Prostate gland (tissue), 1 donor: ENCODE measurements around the gene NOP16.

Experiments
- POLR2A ChIP-seq: fragments of 450-650 bp; IDR thresholded peaks from one replicate; pipeline ENCODE4 v1.6.1; 2016; ENCODE audit warnings: antibody characterized with exemption, mild to moderate bottlenecking
- POLR2AphosphoS5 ChIP-seq: sonication (generic); formaldehyde crosslinking; IDR thresholded peaks from one replicate; pipeline ENCODE4 v1.6.1; 2017; ENCODE audit warnings: antibody characterized with exemption

DNA sequence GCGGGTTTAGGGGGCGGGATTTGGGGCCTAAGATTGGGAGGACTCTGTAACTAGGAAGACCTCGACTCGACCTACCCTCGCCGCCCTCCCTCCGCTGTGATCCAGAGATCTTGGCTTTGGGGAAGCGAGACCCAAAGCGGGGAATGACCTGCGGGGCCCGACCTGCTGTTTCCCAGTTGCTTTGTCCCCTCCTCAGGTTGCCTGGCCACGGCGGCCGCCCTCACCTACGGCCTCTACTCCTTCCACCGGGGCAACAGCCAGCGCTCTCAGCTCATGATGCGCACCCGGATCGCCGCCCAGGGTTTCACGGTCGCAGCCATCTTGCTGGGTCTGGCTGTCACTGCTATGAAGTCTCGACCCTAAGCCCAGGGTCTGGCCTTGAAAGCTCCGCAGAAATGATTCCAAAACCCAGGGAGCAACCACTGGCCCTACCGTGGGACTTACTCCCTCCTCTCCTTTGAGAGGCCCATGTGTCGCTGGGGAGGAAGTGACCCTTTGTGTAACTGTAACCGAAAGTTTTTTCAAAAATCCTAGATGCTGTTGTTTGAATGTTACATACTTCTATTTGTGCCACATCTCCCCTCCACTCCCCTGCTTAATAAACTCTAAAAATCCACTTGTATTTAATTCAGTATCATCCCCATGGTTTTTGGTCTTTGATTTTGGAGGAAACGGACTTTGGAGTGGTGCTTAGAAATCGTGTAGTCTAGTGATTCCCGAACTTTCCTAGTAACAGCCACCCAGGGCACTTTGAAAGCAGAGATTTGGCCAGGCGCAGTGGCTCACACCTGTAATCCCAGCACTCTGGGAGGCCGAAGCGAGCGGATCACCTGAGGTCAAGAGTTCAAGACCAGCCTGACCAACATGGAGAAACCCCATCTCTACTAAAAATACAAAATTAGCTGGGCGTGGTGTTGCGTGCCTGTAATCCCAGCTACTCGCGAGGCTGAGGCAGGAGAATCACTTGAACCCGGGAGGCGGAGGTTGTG lies 1.0 kb upstream of the NOP16 start:
- TF ChIP-seq POLR2A = peak; percentile 83
- no peak for TF ChIP-seq POLR2AphosphoS5
